HL-60 (cell line): ENCODE measurements around the gene CACNB3.

ENCODE experiments used
- CTCF ChIP-seq: IDR thresholded peaks from one replicate; pipeline ENCODE4 v1.5.1; 2011; ENCODE audit warnings: low read length, control low read depth, inconsistent platforms; ENCODE audit not compliant: insufficient read depth
- GABPA ChIP-seq: IDR thresholded peaks from 2 replicates; pipeline ENCODE4 v1.6.1; 2012; ENCODE audit warnings: low read depth
- POLR2AphosphoS5 ChIP-seq: IDR thresholded peaks from 2 replicates; pipeline ENCODE4 v1.6.1; 2012; ENCODE audit warnings: low read depth
- TF ChIP-seq, protein P1 (sequence below): IDR thresholded peaks from 2 replicates; pipeline ENCODE4 v1.6.1; 2012; ENCODE audit warnings: low read depth; ENCODE audit not compliant: insufficient replicate concordance

GRCh38 chr12:48822711-48823110 lies 4.4 kb downstream of the CACNB3 start:
- TF ChIP-seq, protein P1, sequence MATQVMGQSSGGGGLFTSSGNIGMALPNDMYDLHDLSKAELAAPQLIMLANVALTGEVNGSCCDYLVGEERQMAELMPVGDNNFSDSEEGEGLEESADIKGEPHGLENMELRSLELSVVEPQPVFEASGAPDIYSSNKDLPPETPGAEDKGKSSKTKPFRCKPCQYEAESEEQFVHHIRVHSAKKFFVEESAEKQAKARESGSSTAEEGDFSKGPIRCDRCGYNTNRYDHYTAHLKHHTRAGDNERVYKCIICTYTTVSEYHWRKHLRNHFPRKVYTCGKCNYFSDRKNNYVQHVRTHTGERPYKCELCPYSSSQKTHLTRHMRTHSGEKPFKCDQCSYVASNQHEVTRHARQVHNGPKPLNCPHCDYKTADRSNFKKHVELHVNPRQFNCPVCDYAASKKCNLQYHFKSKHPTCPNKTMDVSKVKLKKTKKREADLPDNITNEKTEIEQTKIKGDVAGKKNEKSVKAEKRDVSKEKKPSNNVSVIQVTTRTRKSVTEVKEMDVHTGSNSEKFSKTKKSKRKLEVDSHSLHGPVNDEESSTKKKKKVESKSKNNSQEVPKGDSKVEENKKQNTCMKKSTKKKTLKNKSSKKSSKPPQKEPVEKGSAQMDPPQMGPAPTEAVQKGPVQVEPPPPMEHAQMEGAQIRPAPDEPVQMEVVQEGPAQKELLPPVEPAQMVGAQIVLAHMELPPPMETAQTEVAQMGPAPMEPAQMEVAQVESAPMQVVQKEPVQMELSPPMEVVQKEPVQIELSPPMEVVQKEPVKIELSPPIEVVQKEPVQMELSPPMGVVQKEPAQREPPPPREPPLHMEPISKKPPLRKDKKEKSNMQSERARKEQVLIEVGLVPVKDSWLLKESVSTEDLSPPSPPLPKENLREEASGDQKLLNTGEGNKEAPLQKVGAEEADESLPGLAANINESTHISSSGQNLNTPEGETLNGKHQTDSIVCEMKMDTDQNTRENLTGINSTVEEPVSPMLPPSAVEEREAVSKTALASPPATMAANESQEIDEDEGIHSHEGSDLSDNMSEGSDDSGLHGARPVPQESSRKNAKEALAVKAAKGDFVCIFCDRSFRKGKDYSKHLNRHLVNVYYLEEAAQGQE, result no peak
- TF ChIP-seq CTCF, result no peak
- TF ChIP-seq POLR2AphosphoS5, result no peak
- no peak for TF ChIP-seq GABPA
